Testis (tissue), 3 donors: Measurements from ENCODE around the gene OR56A1. TPM values are rescaled to one million over a fixed set of nuclear protein-coding genes. Genes with fewer than 3 reads are reported as not detected.

Experiments
- DNase-seq: peaks from one replicate; pipeline ENCODE4 v3.0.0-alpha.2; 2019
- H3K27ac ChIP-seq, 2 donors: fragments of 200-600 bp; sonication (generic); one replicate each; pipeline ENCODE4 v1.5.1; 2019
- H3K27me3 ChIP-seq: fragments of 200-600 bp; sonication (generic); one replicate; pipeline ENCODE4 v1.5.1; 2019
- H3K36me3 ChIP-seq: fragments of 200-600 bp; sonication (generic); one replicate; pipeline ENCODE4 v1.5.1; 2017; ENCODE audit warnings: low read depth; ENCODE audit errors: missing control alignments
- H3K4me1 ChIP-seq: fragments of 200-600 bp; sonication (generic); one replicate; pipeline ENCODE4 v1.5.1; 2019
- H3K4me3 ChIP-seq, 2 donors: fragments of 200-600 bp; sonication (generic); one replicate each; pipeline ENCODE4 v1.5.1; 2017 to 2019
- H3K9me3 ChIP-seq: fragments of 200-600 bp; sonication (generic); one replicate; pipeline ENCODE4 v1.5.1; 2017
- CTCF ChIP-seq, 3 experiments: fragments of 450-650 bp in 2 of 3; fragments of 200-600 bp in 1 of 3; sonication (generic) in 1 of 3; IDR thresholded peaks; one replicate each; pipeline ENCODE4 v1.5.1; 2016 to 2019; ENCODE audit warnings: antibody characterized with exemption in 3 of 3, mild to moderate bottlenecking in 2 of 3, moderate library complexity in 1 of 3
- POLR2A ChIP-seq: fragments of 450-650 bp; IDR thresholded peaks from one replicate; pipeline ENCODE4 v1.6.1; 2017; ENCODE audit warnings: antibody characterized with exemption, mild to moderate bottlenecking, moderate library complexity
- WGBS, 2 donors: methylation state at CpG; one replicate each; pipeline ENCODE4 v1.1.5; 2018; 5-methylcytosine and 5-hydroxymethylcytosine counted together
- intact Hi-C: fragments of 100-400 bp; cut with DNase I; formaldehyde crosslinking; loops from one replicate; pipeline ENCODE4 v1.15.1; 2023; ENCODE audit warnings: low total_unique reads
- polyA plus RNA-seq: library from polyadenylated mRNA; stranded (reverse); fragments of 350-450 nt; fragmentation: Illumina TruSeq; extraction: RNeasy Lipid Tissue Mini Kit (QIAGEN cat#74804); gene quantifications from one replicate; pipeline ENCODE4 v1.2.3, GENCODE V29; 2014; ENCODE audit warnings: low read depth, low replicate concordance; ENCODE audit not compliant: insufficient read depth
- total RNA-seq, 2 donors: library from RNA; depleted of rRNA; stranded (reverse); fragments of >200 nt; gene quantifications; one replicate each; pipeline ENCODE4 v1.2.3, GENCODE V29; 2016

Gene OR56A1
- total and polyA plus RNA-seq, 3 donors from 2014 or later, result 0.06 to 0.16 TPM; not detected in 1

GRCh38 chr11:6040874-6041273 is 10.3 kb upstream of the OR56A1 start:
- H3K4me1 ChIP-seq, result peaks cover 3% of the 10 kb centered on the region
- intact Hi-C loops, result no loop called here
- TF ChIP-seq POLR2A (no peak), CTCF (IDR thresholded peaks at IDR 0.05) (no peak)
- DNase-seq, result no peak
- no peak overlapping the region for H3K4me3 ChIP-seq
- H3K27me3 ChIP-seq, result no peaks in the 10 kb centered on the region
- no peaks in the 10 kb centered on the region for H3K9me3 ChIP-seq
- WGBS, 2 donors, result 47 to 55% methylated on average over 4 of the region's 4 CpGs
- H3K27ac ChIP-seq, result no peak overlapping the region
- no peaks in the 10 kb centered on the region for H3K36me3 ChIP-seq

- H3K4me3 ChIP-seq, result no peak overlapping the region
- 88 to 94% methylated on average over 1 of the region's 1 CpG for WGBS, 2 donors
Measured at GRCh38 chr11:6027501-6027900, 3.1 kb downstream of the OR56A1 start.

GRCh38 chr11:6025056-6025455 is 5.5 kb downstream of the OR56A1 start:
- WGBS, 2 donors, result 64 to 75% methylated on average over 2 of the region's 2 CpGs
- Histone ChIP-seq H3K27me3 (no peaks in the 10 kb centered on the region), H3K36me3 (no peaks in the 10 kb centered on the region), H3K4me1 (no peaks in the 10 kb centered on the region), H3K27ac (no peak overlapping the region), H3K4me3 (no peak overlapping the region), H3K9me3 (no peaks in the 10 kb centered on the region)
- intact Hi-C loops, result no loop called here
- TF ChIP-seq CTCF (IDR thresholded peaks at IDR 0.05) (no peak), POLR2A (no peak)
- DNase-seq, result no peak

More at GRCh38 chr11:6027501-6027900, 3.1 kb downstream of the OR56A1 start:
- intact Hi-C loops, result no loop called here
- no peaks in the 10 kb centered on the region for H3K4me1 ChIP-seq
- TF ChIP-seq POLR2A, result no peak
- TF ChIP-seq CTCF (IDR thresholded peaks at IDR 0.05), result no peak
- no peaks in the 10 kb centered on the region for H3K27me3 ChIP-seq
- no peaks in the 10 kb centered on the region for H3K36me3 ChIP-seq
- no peaks in the 10 kb centered on the region for H3K9me3 ChIP-seq
- no peak for DNase-seq
- no peak overlapping the region for H3K27ac ChIP-seq

GRCh38 chr11:6022956-6023355 is 7.6 kb downstream of the OR56A1 start:
- Histone ChIP-seq H3K27me3 (no peaks in the 10 kb centered on the region), H3K27ac (no peak overlapping the region), H3K4me1 (no peaks in the 10 kb centered on the region), H3K9me3 (no peaks in the 10 kb centered on the region), H3K36me3 (no peaks in the 10 kb centered on the region), H3K4me3 (no peak overlapping the region)
- 16 to 20% methylated on average over 4 of the region's 4 CpGs for WGBS, 2 donors
- intact Hi-C loops, result no loop called here
- peak; percentile 34 to 52 (median 43) for TF ChIP-seq CTCF (IDR thresholded peaks at IDR 0.05)
- no peak for TF ChIP-seq POLR2A
- peak; percentile 29 for DNase-seq

GRCh38 chr11:6013042-6013441 is 17.5 kb downstream of the OR56A1 start:
- intact Hi-C loops, result no loop called here
- H3K27ac ChIP-seq, result no peak overlapping the region
- no peaks in the 10 kb centered on the region for H3K9me3 ChIP-seq
- DNase-seq, result no peak
- H3K27me3 ChIP-seq, result no peaks in the 10 kb centered on the region
- H3K36me3 ChIP-seq, result no peaks in the 10 kb centered on the region
- WGBS, 2 donors, result 58% methylated on average over 3 of the region's 3 CpGs; no CpG with 5 or more reads in 1 of the 2 donors
- no peak overlapping the region for H3K4me3 ChIP-seq
- H3K4me1 ChIP-seq, result no peaks in the 10 kb centered on the region
- TF ChIP-seq POLR2A (no peak), CTCF (IDR thresholded peaks at IDR 0.05) (no peak)
